ENCODE data around the gene STS.
"Not testable (repeated sequence)": the region's sequence is repeated elsewhere in the genome, so short reads cannot be mapped to it uniquely, and the experiment has no call there.

Gene STS

DNA sequence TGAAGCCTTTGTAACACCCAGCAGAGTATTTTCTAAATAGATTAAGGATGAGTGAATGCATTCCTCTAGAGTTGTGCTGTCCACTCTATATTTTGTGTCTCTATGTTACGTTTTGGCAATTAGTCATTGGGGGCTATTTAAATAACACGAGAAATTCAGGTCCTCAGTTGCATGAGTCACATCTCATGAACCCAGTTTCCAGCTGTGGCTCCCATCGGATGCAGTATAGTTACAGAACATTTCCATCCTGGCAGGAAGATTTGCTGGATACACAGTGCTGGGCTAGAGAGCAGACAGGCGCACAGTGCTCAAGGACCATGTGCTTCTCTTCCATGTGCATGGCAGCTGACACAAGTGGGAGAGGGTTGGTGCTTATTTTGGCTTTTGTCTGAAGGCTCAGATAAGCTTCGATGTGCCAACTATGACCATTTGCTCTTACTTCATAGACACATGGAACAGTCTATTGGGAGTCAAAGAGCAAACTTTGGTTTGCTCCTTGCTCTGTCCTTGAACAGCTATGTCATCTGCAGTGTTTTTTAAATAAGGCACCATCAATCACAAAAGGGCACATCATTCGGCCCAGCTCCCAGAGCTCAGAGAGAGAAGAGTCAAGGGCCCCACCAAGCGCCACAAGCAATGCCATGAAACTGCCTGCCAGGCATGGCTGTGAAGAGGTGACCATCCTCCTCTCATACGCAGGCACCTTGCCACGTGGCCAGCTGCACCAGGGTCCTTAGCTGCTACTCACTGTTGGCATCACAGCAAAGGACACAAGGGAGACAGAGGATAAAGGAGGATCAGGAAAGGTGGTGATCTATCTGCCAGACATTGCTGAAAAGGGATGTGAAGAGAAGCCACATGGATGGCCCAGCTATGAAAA is 8.1 kb upstream of the STS start:
- peak; percentile 91 for DNase-seq

DNA sequence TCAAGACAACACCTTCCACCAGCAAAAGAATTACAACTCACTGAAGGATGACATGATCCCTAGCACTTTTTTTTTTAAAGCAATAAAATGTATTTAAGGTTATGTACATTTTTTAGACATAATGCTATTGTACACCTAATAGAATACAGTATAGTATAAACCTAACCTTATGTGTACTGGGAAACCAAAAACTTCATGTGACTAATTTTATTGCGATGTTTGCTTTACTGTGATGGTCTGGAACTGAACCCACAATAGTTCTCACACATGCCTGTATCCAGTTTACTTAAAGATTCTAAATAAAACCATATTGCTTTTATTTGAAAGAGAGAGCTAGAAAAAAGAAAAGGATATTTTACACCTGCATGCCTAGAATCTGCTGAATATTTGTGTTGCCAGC is 4.4 kb upstream of the STS start:
- no peak for DNase-seq

DNA sequence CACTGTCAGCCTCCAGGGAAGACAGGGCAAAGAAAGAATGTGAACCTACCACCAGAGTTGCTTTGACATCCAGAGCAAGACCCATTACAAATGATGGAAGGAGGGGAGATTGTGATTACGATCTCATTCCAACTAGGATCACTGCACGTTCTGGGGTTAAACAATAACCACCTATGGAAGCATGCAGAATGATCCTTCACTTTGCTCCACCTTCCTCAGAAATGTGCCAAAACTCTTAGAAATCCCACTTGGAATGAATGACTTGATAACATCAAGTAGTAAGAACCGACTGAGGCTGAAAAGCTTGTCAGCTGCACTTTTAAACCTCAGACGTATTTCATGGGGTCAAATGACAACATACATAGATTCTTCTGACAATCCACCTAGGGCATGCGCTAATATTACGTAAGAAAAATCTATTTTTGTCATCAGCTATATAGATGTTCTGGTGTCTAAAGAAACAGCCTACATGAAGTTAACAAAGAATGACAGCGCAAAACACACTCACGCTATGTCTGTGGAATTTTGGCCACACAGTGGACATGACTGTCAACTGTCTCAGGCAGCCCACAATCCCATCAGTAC is 3.5 kb upstream of the STS start:
- peak; percentile 11 for DNase-seq

DNA sequence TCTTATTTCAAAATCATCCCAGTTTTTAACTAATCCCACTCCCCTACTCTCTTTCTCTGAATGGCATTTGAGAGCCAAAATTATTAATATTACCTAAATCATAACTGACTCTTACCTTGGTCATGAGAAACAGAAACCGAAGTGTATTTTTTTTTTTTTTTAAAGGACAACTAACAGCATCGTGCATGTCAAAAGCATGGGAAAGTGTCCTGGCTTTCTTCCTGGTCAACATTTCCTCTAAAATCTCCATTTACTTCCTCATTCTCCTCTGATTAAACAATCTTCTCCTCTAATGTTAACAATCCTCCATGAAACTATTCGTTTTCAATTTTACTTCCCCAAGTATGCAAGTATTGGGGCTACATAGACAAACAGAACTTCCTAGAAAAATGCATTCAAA is 2.1 kb upstream of the STS start:
- no peak for DNase-seq

DNA sequence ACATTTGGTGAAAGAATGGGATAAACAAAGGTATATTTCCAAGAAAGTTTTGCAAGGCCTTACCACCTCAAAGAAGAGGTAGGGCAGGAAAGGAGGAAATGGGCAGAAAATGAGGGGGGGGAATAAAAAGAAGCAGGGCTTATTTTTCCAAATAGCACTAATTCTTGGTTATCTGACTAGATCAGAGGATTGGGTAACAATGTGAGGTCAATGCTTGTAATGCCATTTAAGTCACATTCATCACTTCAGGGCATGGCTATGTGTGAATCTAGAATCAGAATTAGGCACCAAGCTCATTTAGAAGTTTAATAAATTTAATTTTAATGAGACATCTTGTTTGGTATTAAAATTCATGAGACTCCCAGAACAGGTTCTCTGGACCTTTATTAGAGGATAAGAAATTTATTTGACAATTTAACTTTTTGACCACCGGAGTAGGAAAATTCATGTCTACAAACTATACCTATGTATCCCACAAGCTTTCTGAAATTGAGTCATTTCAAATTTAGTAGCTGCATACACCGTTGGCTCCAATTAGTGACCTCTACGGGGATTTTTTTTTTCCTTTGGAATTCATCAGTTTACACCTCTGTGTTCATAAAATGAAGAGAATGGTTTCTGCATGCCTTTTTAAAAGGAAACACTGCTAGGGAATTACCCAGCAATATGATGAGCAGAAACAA is 1.4 kb upstream of the STS start:
- no peak for DNase-seq

DNA sequence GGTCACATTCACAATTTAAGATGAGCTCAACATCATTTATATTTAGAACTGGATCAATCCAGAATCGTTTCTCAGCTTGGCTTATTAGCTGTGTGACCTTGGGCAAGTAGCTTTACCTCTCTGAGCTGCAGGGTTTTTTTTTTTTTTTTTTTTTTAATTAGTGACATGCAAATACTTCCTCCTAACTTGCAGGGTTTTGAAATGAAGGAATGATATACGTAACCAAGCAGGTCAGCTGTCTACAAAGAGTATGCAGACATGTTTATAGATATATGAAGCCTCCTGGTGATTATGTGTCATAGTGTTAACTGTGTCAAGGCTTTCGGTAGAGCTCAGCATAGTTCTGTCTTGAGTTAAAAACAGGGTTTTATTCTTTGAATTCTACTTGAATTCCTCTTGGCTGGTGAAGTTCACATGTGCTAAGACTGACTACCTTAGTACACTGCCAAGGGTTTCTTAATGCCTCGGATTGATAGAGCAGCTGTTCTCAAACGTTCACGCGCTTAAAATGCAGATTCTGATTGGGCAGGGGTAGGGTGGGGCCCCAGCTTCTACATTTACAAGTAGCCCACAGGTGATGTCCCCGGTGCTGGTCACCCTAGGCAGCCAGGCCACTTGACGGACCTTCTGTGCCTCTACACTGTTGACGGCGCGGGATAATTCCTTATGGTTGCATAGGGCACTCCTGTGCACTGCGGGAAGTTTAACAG is 654 bp upstream of the STS start:
- DNase-seq = peak; percentile 14

DNA sequence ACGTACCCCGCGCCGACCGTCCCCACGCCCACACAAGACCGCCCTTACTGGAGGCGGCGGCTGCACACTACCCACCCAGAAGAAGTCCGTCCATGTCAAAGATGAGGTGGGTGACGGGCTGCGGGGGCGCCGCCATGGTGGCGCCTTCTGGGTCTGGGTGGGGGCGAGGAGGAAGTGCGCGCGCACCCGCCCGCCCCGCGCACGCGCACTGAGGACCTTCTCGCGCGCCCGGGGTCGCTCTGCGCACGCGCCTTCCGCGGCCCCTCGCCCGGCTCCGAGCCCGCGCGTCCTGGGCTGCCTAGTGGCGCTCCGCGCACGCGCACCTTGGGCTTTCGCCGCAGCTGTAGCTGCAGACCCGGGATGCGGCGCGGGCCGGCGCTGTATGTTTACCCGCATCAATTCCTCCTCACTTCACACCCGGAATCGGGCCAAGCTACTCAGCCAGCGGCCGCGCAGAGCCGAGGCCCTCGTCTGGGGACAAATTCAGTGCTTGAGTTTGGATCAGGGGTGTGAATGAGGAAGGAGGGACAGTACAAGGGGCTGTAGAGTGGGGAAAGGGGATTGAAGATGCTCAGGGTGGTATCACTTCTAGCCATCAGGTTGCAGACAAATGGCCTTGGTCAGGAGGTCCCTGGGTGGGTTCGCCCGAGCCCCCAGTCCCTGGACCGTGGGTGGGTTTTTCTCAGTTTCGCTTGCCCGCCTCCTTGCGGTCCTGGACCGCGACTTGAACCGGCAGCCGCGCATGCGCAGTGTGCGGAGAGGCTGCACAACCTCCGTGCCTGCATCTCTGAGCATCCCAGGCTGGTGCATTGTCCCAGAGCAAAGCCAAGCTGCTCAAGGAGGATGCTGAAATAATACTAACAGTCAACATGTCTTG is 704 bp downstream of the STS start, which contains the start of gene PUDP:
PUDP (minus strand) TSS at position 176 of the 877 bp plus-strand sequence; CDS start at position 136, 40 bp downstream.
- peak; percentile 81 for DNase-seq

DNA sequence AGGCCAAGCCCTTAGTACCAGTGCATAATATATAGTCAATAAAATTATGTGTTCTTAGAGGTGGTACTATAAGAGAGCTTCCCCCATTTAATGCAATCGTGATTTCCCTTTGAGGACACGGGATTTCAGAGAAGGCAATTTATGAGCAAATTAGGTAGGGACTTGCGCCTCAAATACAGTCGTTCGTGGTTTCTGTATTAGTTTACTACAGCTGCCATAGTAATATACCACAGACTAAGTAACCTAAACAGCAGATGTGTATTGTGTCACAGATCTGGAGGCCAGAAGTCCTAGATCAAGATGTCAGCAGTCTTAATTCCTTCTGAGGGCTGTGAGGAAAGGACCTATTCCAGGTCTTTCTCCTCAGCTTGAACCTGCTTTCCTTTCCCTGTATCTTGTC is 1.9 kb downstream of the STS start:
- no peak for DNase-seq

DNA sequence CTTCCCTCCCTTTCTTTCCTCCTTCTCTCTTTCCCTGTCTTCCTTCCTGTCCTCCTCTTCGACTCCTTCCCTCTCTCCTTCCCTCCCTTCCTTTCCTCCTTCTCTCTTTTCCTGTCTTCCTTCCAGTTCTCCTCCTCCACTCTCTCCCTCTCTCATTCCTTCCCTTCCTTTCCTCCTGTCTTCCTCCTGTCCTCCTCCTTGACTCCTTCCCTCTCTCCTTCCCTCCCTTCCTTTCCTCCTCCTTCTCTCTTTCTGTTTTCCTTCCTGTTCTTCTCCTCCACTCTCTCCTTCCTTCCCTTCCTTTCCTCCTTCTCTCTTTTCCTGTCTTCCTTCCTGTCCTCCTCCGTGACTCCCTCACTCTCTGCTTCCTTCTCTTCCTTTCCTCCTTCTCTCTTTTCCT is 5.7 kb downstream of the STS start:
- DNase-seq = no peak

DNA sequence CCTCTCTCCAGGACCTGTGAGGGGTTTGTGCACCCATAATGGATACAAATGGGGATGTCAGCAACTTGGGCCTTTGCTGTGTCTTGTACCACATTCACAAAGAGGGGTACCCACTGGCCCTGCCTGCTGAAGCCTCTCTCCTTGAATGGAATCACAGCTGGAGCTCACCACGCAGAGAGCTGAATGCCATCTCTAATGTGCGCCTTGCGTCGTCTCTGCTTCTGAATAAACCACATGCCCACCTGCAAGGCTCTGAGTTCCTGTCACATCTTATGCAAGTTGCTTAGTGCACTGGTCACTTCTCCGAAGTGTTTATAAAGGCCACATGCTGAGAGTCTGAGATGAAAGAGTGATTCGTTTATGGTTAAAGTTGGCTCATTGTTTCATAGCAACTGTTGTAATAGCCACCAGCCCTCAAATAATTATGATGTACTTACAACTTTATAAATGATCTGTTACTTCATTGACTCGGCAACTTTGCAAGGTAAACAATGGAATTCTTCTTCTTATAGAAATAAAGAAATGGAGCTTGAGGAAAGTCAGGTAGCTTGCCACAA is 6.6 kb downstream of the STS start:
- DNase-seq = no peak

DNA sequence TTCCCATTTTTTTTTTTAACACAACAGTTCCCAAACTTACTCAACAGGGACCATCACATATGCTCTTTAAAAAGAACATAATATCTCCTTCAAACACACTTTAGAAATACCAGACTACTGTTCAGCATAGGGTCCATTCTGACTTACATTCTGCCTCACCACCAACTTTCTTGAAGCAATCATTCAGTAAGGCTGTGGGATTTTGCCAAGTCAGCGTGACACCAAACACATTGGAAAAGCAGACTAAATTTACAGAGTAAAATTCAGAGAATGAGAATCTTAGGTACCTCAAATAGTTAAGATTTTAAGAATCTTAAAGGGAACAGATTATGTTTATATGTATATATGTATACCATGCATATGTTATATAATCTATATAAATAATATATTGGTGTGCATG is 7.7 kb downstream of the STS start:
- DNase-seq = no peak

DNA sequence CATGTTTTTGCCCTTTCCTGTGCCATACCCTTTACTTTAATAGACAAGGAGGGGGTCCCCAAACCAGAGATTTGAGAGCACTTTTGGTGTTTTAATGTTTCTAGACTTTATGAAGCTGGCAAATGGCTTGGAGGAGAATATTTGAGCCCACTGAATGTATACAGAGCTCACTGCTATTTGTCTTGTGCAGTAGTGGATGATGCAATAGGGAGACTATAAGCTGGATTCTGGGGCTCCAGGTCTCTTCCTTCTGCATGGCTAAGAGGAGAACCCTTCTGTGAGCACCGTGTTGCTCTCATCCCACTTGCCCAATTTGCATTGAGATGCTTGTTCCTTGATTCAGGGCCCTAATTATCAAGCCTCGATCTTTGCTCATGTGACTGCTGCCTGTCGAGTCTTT is 9.4 kb downstream of the STS start:
- no peak for DNase-seq

DNA sequence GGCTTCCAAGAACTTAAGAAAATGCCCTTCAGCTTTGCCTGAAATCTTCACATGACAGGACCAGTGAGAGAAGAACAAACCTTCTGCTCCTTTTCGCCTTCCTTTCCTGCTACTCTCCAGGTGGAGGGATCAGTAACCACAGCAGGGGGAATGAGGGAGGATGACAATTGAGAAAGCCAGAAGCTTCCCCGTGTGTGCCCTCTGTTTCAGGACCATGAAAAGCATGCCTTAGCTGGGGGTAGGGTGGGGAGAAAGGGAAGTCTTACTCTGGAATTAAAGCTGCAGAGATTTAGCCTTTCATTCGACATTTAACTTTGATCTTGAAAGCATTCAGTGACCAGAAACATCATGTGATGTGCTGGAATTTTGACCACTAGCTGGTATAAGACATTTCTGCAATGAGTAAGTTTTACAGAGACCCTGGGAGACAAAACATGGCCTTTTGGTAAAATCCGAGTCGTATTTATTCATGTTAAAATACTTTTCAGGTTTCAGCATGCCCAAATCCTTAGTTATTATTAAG is 11.0 kb downstream of the STS start:
- DNase-seq = no peak

DNA sequence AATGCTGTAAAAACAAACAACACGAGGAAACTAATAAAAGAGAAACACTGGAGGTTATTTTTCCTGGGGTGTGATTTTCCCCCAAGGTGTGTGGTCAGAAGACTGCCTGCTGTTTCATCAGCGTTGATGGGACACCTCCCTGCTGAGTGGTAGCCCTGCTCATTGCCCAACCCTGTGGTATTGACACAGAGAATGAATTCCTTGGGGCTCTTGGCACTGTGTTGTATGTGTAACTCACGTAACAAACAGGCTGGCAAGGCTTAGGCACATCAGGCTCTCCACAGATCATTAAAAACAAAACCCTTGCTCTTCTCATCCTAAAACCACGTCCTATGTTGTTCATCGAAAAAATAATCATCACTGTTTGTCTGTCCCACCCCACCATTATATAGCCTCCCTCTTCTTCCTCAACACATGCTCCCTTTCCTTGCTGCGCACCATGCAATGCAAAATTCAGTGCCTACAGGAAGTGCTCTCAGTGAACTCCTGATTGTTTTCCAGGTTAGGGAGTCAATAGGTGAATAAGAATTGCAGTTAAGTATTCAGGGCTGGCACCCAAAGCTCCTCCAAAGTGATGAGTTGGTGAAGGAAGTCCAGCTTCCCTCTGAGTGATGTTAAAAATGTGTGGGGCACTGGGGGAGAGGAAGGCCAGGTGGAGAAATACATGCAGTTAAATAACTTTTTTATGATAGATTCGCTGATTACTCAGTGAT is 11.8 kb downstream of the STS start:
- peak; percentile 23 for DNase-seq

DNA sequence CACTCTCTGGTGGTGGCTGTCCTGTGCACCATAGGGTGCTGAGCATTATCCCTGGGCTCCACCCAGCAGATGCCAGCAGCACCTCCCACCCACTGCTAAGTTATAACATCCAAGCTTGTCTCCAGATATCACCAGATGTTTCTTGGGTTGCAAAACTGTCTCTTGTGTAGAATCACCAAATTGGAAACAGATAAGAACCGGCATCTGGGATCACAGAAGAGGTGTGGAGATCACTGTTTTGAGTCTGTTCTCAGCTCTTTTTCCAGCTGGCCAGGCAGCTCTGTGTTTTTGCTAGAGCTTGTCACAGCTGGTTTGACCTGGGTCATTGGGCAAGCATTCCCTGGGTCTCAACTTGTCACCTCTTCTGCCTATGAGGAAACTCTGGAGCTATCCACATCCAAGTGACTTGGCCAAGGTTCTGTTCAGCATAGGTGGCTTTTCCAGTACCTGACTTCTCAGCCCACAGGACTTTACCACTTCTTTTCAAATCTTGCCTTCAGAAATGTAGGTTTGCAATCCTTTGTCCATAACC is 15.7 kb downstream of the STS start:
- DNase-seq = no peak

DNA sequence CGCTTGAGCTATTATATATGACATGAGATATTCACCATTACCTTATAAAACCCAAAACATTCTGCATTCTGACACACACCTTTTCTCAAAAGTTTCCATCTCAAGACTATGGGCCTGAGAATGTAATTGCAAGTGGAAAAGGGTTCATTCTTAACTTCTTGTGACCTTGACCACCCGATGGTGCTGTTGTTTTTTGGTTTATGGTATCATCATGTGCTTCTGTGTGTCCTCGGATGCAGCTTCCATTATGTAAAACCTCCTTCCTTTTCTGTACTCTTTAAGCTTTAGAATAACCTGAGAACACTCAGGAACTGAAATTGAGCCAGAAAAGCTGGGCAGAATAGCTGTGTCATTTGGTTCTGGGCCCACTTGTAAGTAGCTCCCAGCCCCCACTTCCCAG is 16.7 kb downstream of the STS start:
- no peak for DNase-seq

DNA sequence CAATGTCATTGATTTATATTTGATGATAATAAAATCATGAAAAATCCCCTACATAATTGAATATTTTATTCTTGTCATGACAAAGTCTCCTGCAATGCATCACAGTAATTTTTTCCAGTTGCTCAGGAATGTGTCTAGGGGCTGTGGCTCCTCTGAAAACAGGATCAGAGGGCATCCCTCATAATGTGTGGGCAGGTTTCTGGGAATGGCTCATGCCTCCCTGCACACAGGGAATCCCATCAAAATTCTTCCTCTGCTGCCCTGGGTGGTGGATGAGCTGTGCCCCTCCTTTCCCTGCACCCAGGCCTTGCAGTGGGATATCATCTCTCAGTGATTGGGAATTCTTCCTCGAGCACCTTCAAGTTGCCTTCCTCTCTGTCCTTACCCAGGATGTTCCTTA is 20.9 kb downstream of the STS start:
- DNase-seq = peak; percentile 24

DNA sequence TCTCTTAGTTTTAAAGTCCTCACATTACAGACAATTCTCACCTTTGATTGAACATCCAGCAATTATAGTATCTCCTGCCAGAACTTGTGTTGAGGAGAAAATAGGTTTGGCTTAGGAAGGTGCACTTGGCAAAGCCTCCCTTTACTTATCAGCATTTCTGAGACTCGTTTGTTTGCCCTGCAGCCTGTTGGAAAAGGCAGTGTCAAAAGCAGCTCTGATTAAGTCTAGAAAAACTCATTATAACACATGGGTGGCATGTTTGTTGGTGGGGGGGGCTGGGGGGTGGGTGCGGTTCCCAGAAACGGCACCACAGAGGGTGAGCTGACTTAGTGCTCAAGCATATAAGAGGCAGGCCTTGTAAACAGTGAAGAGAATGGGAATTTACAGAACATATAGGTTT is 22.1 kb downstream of the STS start:
- DNase-seq = no peak

DNA sequence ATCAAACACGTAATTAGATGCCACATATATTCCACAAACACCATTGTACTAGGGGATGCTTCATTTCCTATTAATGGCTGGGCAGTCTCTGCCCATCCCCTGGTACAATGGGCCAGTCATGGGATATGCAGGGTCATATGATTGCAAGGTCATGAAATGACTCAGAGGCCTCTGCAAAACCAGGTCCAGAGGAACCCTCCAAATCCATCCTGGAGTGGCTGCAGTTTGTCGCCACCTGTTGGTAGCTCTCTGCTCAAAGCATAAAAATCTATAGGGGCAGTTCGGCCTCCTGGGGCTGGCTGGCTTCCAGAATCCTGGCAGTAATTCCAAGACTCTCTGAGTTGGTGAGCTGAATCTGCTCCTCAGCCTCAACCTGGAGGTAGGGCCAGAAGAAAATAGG is 23.4 kb downstream of the STS start:
- DNase-seq = no peak

DNA sequence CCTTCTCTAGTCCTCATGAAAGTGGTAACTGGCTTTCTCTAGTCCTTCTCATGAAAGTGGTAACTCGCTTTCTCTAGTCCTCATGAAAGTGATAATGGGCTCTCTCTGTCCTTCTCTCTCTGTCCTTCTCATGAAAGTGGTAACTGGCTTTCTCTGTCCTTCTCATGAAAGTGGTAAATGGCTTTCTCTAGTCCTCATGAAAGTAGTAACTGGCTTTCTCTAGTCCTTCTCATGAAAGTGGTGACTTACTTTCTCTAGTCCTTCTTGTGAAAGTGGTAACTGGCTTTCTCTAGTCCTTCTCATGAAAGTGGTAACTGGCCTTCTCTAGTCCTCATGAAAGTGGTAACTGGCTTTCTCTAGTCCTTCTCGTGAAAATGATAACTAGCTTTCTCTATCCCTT is 31.3 kb downstream of the STS start:
- not testable (repeated sequence) for DNase-seq

DNA sequence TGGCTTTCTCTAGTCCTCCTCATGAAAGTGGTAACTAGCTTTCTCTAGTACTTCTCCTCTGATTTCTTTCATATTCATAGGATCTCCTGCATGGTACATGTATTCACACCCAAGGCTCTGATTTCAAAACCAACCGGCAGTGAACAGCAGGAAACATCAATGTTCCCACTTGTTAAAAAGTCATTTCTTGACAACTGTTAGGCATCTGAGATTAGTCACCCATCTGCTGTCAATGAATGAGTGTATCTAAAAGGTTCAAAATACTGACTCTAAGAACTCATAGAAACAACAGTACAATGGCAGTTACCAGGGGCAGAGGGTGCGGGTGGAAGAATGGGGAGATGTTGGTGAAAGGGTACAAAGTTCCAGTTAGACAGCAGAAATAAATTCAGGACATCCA is 31.9 kb downstream of the STS start:
- no peak for DNase-seq
